PC-9 (cell line): ENCODE measurements around the gene RPL5.

Experiments
- CTCF ChIP-seq: fragments of 200-600 bp; sonication (generic); conservative IDR thresholded peaks from 2 replicates; pipeline ENCODE4 v1.6.1; 2017; ENCODE audit warnings: mixed run types, antibody characterized with exemption, mild to moderate bottlenecking, moderate library complexity
- EZH2 ChIP-seq: fragments of 200-600 bp; sonication (generic); IDR thresholded peaks from 2 replicates; pipeline ENCODE4 v1.8.0; 2017; ENCODE audit warnings: antibody characterized with exemption, low read depth

GRCh38 chr1:92886886-92887419 lies 55.1 kb downstream of the RPL5 start:
- TF ChIP-seq CTCF: no peak
- TF ChIP-seq EZH2: no peak
